GM12891 (cell line): ENCODE data around the gene CRKL.

Experiments used
- POLR2A ChIP-seq: IDR thresholded peaks from 2 replicates; pipeline ENCODE4 v1.6.1; 2011; ENCODE audit warnings: low read depth, low read length, control low read depth
- POLR2AphosphoS5 ChIP-seq: IDR thresholded peaks from 2 replicates; pipeline ENCODE4 v1.6.1; 2011; ENCODE audit warnings: low read depth, low read length, control low read depth

DNA sequence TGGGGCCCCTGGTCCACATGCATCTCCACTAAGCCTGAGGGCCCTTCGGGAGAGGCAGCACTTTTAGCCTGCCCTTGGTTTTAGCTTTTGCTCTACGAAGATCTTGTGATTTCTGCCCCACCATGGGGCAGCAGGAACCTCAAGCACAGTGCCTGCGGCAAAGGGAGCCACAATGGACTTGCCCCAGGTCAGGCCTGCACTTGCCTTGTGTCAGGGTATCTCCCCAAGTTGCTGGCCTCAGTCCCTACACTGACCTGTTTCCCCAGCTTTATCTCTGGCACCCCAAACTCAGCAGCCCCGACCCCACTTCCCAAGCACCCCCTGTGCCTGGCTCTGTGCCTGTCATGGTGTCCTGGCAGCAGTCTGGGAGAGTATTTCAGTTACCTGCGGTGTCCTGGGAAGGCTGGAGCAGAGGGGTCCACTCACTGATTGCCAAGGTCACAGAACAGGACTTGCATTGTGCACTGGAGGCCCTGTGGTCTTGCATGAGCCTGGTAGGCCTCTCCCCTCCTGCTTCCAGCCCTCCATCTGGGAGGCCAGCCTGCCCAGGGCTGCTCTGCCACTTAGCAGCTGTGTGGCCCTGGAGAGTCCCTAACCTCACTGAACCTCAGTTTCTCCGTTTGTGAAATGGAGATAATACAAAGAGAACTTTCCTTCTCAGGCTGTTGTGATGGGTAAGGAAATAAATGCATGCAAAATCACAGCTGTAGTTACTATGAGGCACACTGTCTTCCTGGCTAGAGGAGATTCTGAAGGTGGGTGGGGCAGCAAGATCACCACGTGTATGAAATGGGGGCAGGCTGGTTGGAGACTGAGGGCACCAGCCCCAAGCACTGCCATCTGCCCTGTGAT is 46.2 kb downstream of the CRKL start:
- TF ChIP-seq POLR2AphosphoS5 (no peak), POLR2A (no peak)
